Measurements from ENCODE around the gene TTC28.

Gene TTC28

GRCh38 chr22:28411125-28411524 lies 268.5 kb downstream of the TTC28 start:
- Histone ChIP-seq H3K36me3 (ENCODE audit: insufficient read depth, low read length) (no peaks in the 10 kb centered on the region), H3K27ac (ENCODE audit: low read depth, low read length) (no peak overlapping the region), H3K9ac (ENCODE audit: low read length) (no peak overlapping the region), H3K4me1 (ENCODE audit: insufficient read depth, low read length) (peaks cover 20% of the 10 kb centered on the region), H3K9me3 (ENCODE audit: low read length) (no peaks in the 10 kb centered on the region), H3K4me3 (ENCODE audit: low read depth in 1 of 2, low read length in 2 of 2) (no peak overlapping the region), H3K27me3 (ENCODE audit: control insufficient read depth in 1 of 2, insufficient read depth in 2 of 2, low read length in 2 of 2) (no peaks in the 10 kb centered on the region)

GRCh38 chr22:28410050-28410816 lies 269.4 kb downstream of the TTC28 start:
- H3K27me3 ChIP-seq (ENCODE audit: control insufficient read depth in 1 of 2, insufficient read depth in 2 of 2, low read length in 2 of 2) = no peaks in the 10 kb centered on the region
- no peaks in the 10 kb centered on the region for H3K9me3 ChIP-seq (ENCODE audit: low read length)
- H3K36me3 ChIP-seq (ENCODE audit: insufficient read depth, low read length) = no peaks in the 10 kb centered on the region
- no peak overlapping the region for H3K27ac ChIP-seq (ENCODE audit: low read depth, low read length)
- H3K4me3 ChIP-seq (ENCODE audit: low read depth in 1 of 2, low read length in 2 of 2) = no peak overlapping the region
- H3K4me1 ChIP-seq (ENCODE audit: insufficient read depth, low read length) = peaks cover 20% of the 10 kb centered on the region
- no peak overlapping the region for H3K9ac ChIP-seq (ENCODE audit: low read length)

DNA sequence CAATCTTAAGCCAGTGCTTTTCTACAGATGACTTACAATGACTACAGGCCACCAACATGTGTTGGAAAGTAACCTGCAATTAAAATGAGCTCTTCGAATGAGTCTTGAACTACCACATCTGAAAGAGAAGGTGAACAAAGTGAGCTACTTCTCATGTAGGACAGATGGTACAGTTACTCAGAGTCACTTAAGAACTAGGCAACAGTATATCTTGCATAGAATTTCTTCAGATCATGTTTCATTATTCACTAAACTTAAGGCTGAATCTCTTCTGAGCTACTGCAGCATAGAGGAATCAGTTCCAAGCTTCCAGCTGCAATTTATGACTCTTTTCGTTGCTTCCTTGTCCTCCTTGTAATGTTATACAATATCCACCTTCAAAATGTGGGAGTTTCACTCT lies 270.9 kb downstream of the TTC28 start:
- no peaks in the 10 kb centered on the region for H3K27me3 ChIP-seq (ENCODE audit: control insufficient read depth in 1 of 2, insufficient read depth in 2 of 2, low read length in 2 of 2)
- H3K9ac ChIP-seq (ENCODE audit: low read length) = no peak overlapping the region
- H3K4me3 ChIP-seq (ENCODE audit: low read depth in 1 of 2, low read length in 2 of 2) = no peak overlapping the region
- H3K36me3 ChIP-seq (ENCODE audit: insufficient read depth, low read length) = no peaks in the 10 kb centered on the region
- H3K4me1 ChIP-seq (ENCODE audit: insufficient read depth, low read length) = peaks cover 12% of the 10 kb centered on the region
- no peaks in the 10 kb centered on the region for H3K9me3 ChIP-seq (ENCODE audit: low read length)
- H3K27ac ChIP-seq (ENCODE audit: low read depth, low read length) = no peak overlapping the region

DNA sequence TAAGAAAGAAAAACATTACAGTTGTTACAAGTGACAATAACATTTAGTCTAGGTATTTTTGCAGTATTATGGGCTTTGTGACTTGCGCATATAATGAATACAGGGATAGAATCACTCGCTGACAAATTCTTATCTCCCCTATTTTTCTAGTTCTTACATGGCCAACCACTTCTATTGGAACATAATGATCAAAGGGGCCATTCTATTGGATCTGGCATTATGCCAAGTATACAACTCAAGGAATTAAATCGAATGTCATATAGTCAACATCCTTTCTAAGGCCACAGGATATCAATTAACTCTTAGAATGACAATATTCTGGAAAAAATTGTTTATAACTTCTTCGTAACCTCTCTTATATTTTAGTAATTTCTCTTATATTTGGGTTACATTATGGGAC lies 272.0 kb downstream of the TTC28 start:
- Histone ChIP-seq H3K9me3 (ENCODE audit: low read length) (no peaks in the 10 kb centered on the region), H3K36me3 (ENCODE audit: insufficient read depth, low read length) (no peaks in the 10 kb centered on the region), H3K27ac (ENCODE audit: low read depth, low read length) (no peak overlapping the region), H3K9ac (ENCODE audit: low read length) (no peak overlapping the region), H3K4me3 (ENCODE audit: low read depth in 1 of 2, low read length in 2 of 2) (no peak overlapping the region), H3K27me3 (ENCODE audit: control insufficient read depth in 1 of 2, insufficient read depth in 2 of 2, low read length in 2 of 2) (no peaks in the 10 kb centered on the region), H3K4me1 (ENCODE audit: insufficient read depth, low read length) (peaks cover 9% of the 10 kb centered on the region)

DNA sequence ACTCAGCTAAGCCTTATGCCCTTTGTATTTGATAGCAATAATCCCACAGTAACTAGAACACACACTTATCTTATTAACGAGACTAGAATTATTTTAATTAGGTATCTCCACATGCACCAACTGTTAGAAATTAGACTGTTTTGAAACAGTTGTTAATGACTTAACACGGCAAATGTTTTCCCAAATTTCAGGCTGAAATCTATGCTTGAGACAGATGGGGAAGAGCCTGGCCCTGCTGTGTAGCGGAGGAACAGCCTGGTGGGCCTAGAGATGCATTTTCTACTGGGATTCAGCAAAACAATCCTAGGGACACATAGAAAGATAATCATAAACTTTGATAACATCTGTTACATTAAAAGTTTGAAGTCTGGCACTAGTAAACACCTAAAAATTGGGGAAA lies 273.4 kb downstream of the TTC28 start:
- H3K27ac ChIP-seq (ENCODE audit: low read depth, low read length) = no peak overlapping the region

GRCh38 chr22:28405588-28405987 lies 274.1 kb downstream of the TTC28 start:
- H3K4me3 ChIP-seq (ENCODE audit: low read depth in 1 of 2, low read length in 2 of 2) = no peak overlapping the region
- no peaks in the 10 kb centered on the region for H3K36me3 ChIP-seq (ENCODE audit: insufficient read depth, low read length)
- H3K27me3 ChIP-seq (ENCODE audit: control insufficient read depth in 1 of 2, insufficient read depth in 2 of 2, low read length in 2 of 2) = no peaks in the 10 kb centered on the region
- no peaks in the 10 kb centered on the region for H3K9me3 ChIP-seq (ENCODE audit: low read length)
- no peak overlapping the region for H3K27ac ChIP-seq (ENCODE audit: low read depth, low read length)
- H3K4me1 ChIP-seq (ENCODE audit: insufficient read depth, low read length) = no peaks in the 10 kb centered on the region
- H3K9ac ChIP-seq (ENCODE audit: low read length) = no peak overlapping the region

More for the DNA sequence above, 273.4 kb downstream of the TTC28 start:
- H3K9ac ChIP-seq (ENCODE audit: low read length) = no peak overlapping the region
- peaks cover 4% of the 10 kb centered on the region for H3K4me1 ChIP-seq (ENCODE audit: insufficient read depth, low read length)
- H3K27me3 ChIP-seq (ENCODE audit: control insufficient read depth in 1 of 2, insufficient read depth in 2 of 2, low read length in 2 of 2) = no peaks in the 10 kb centered on the region
- H3K9me3 ChIP-seq (ENCODE audit: low read length) = no peaks in the 10 kb centered on the region
- no peaks in the 10 kb centered on the region for H3K36me3 ChIP-seq (ENCODE audit: insufficient read depth, low read length)
- H3K4me3 ChIP-seq (ENCODE audit: low read depth in 1 of 2, low read length in 2 of 2) = no peak overlapping the region

GRCh38 chr22:28402539-28402938 lies 277.1 kb downstream of the TTC28 start:
- Histone ChIP-seq H3K27ac (ENCODE audit: low read depth, low read length) (no peak overlapping the region), H3K36me3 (ENCODE audit: insufficient read depth, low read length) (no peaks in the 10 kb centered on the region), H3K9ac (ENCODE audit: low read length) (no peak overlapping the region), H3K9me3 (ENCODE audit: low read length) (no peaks in the 10 kb centered on the region), H3K27me3 (ENCODE audit: control insufficient read depth in 1 of 2, insufficient read depth in 2 of 2, low read length in 2 of 2) (no peaks in the 10 kb centered on the region), H3K4me1 (ENCODE audit: insufficient read depth, low read length) (no peaks in the 10 kb centered on the region), H3K4me3 (ENCODE audit: low read depth in 1 of 2, low read length in 2 of 2) (no peak overlapping the region)

DNA sequence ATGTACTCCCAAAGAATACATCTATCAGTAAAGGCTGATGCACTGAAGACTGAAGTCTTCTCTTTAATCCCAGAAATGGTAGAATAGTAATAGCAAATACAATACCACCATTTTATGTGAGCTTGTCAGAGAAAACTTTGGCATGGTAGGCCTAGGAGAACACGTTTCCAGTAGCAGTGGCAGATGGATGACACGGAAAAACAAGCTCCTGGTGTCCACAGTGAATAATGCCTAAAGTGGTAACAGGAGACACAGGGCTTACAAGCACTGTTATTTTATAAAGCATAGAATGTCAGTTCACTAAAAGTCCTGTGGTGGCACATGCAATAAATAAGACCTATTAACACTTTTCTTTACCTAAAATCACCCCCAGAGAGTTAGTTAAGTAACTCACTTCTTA lies 277.6 kb downstream of the TTC28 start:
- H3K36me3 ChIP-seq (ENCODE audit: insufficient read depth, low read length) = no peaks in the 10 kb centered on the region
- no peak overlapping the region for H3K4me3 ChIP-seq (ENCODE audit: low read depth in 1 of 2, low read length in 2 of 2)
- no peak overlapping the region for H3K9ac ChIP-seq (ENCODE audit: low read length)
- H3K4me1 ChIP-seq (ENCODE audit: insufficient read depth, low read length) = no peaks in the 10 kb centered on the region
- no peaks in the 10 kb centered on the region for H3K27me3 ChIP-seq (ENCODE audit: control insufficient read depth in 1 of 2, insufficient read depth in 2 of 2, low read length in 2 of 2)
- H3K9me3 ChIP-seq (ENCODE audit: low read length) = no peaks in the 10 kb centered on the region
- no peak overlapping the region for H3K27ac ChIP-seq (ENCODE audit: low read depth, low read length)

- Histone ChIP-seq H3K27ac (ENCODE audit: low read depth, low read length) (no peak overlapping the region), H3K36me3 (ENCODE audit: insufficient read depth, low read length) (no peaks in the 10 kb centered on the region)
Measured at GRCh38 chr22:28398981-28399380, 280.7 kb downstream of the TTC28 start.

DNA sequence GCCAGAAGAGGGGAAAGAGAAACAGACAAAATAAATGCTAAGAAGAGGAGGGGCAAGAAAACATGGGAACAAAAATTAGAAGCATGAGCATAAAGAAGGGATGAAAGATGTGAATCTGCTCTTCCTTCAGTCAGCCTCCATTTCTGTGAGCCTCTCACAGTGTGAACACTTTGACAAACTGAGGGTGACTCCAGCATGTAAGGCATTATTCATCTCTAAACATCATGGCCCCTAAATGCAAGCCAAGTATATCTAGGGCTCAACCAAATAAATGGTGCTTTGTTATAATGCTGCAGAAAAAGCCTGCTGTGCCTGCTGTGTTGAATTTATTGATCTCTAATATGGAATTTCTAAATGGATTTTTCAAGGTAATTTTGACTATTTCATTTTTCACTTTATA lies 281.3 kb downstream of the TTC28 start:
- no peaks in the 10 kb centered on the region for H3K27me3 ChIP-seq (ENCODE audit: control insufficient read depth in 1 of 2, insufficient read depth in 2 of 2, low read length in 2 of 2)
- H3K9ac ChIP-seq (ENCODE audit: low read length) = no peak overlapping the region
- H3K36me3 ChIP-seq (ENCODE audit: insufficient read depth, low read length) = no peaks in the 10 kb centered on the region
- H3K27ac ChIP-seq (ENCODE audit: low read depth, low read length) = no peak overlapping the region
- H3K4me1 ChIP-seq (ENCODE audit: insufficient read depth, low read length) = peaks cover 11% of the 10 kb centered on the region
- H3K4me3 ChIP-seq (ENCODE audit: low read depth in 1 of 2, low read length in 2 of 2) = no peak overlapping the region
- no peaks in the 10 kb centered on the region for H3K9me3 ChIP-seq (ENCODE audit: low read length)

More at GRCh38 chr22:28398981-28399380, 280.7 kb downstream of the TTC28 start:
- H3K9me3 ChIP-seq (ENCODE audit: low read length) = no peaks in the 10 kb centered on the region
- H3K4me3 ChIP-seq (ENCODE audit: low read depth in 1 of 2, low read length in 2 of 2) = no peak overlapping the region
- H3K27me3 ChIP-seq (ENCODE audit: control insufficient read depth in 1 of 2, insufficient read depth in 2 of 2, low read length in 2 of 2) = no peaks in the 10 kb centered on the region
- H3K4me1 ChIP-seq (ENCODE audit: insufficient read depth, low read length) = peaks cover 11% of the 10 kb centered on the region
- no peak overlapping the region for H3K9ac ChIP-seq (ENCODE audit: low read length)

DNA sequence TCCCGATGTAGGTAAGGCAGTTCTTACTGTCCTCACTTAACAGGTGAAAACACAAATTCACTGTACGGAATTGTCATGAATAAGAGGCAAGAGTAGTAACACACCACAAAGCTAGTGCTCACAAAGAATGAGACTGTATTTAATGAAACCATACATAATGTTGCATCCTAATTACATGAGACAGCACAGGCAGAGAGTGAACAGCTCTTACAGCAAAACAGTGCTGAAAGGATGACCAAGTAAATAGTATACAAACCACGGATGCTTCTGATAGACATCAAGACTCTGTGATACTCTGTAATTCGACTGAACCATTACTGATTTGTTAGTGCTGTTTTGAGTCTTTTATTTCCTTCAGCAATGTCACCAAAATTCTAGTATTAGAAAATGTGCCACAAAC lies 282.3 kb downstream of the TTC28 start:
- Histone ChIP-seq H3K9ac (ENCODE audit: low read length) (no peak overlapping the region), H3K9me3 (ENCODE audit: low read length) (no peaks in the 10 kb centered on the region), H3K4me3 (ENCODE audit: low read depth in 1 of 2, low read length in 2 of 2) (no peak overlapping the region)

More for the DNA sequence above, 282.3 kb downstream of the TTC28 start:
- H3K36me3 ChIP-seq (ENCODE audit: insufficient read depth, low read length) = no peaks in the 10 kb centered on the region
- H3K27me3 ChIP-seq (ENCODE audit: control insufficient read depth in 1 of 2, insufficient read depth in 2 of 2, low read length in 2 of 2) = no peaks in the 10 kb centered on the region
- H3K27ac ChIP-seq (ENCODE audit: low read depth, low read length) = no peak overlapping the region
- peaks cover 11% of the 10 kb centered on the region for H3K4me1 ChIP-seq (ENCODE audit: insufficient read depth, low read length)

Data from muscle layer of colon (tissue), 2 donors.